Thymus (tissue), 11 donors: ENCODE data around the gene LRRC8A. TPM values are rescaled to one million over a fixed set of nuclear protein-coding genes. Genes with fewer than 3 reads are reported as not detected.
"Not testable (repeated sequence)": the region's sequence is repeated elsewhere in the genome, so short reads cannot be mapped to it uniquely, and the experiment has no call there.

Experiments
- DNase-seq, 9 donors: peaks; one replicate each; pipeline ENCODE4 v3.0.0-alpha.2; 2013; ENCODE audit warnings: low spot score in 9 of 9, low read depth in 6 of 9, missing footprints in 1 of 9
- H3K27ac ChIP-seq, 2 donors: one replicate each; pipeline ENCODE4 v1.5.1; 2013; ENCODE audit warnings: control low read depth in 1 of 2, low read depth in 1 of 2, low read length in 1 of 2, mild to moderate bottlenecking in 1 of 2, moderate library complexity in 1 of 2
- H3K27me3 ChIP-seq, 2 donors: one replicate each; pipeline ENCODE4 v1.5.1; 2013; ENCODE audit warnings: low read length in 1 of 2; ENCODE audit not compliant: control insufficient read depth in 2 of 2, insufficient read depth in 1 of 2
- H3K36me3 ChIP-seq, 2 donors: one replicate each; pipeline ENCODE4 v1.5.1; 2013; ENCODE audit warnings: low read length in 1 of 2, mild to moderate bottlenecking in 1 of 2, moderate library complexity in 1 of 2; ENCODE audit not compliant: control insufficient read depth in 2 of 2, insufficient read depth in 2 of 2
- H3K4me1 ChIP-seq, 2 donors: one replicate each; pipeline ENCODE4 v1.5.1; 2013; ENCODE audit warnings: low read length in 2 of 2; ENCODE audit not compliant: control insufficient read depth in 2 of 2, insufficient read depth in 2 of 2
- H3K4me3 ChIP-seq, 2 donors: one replicate each; pipeline ENCODE4 v1.5.1; 2013; ENCODE audit warnings: low read length in 2 of 2, control low read depth in 1 of 2, mild to moderate bottlenecking in 1 of 2
- H3K9me3 ChIP-seq, 2 donors: one replicate each; pipeline ENCODE4 v1.5.1; 2013; ENCODE audit warnings: low read length in 1 of 2, mild to moderate bottlenecking in 1 of 2; ENCODE audit not compliant: control insufficient read depth in 2 of 2, insufficient read depth in 1 of 2
- WGBS: extraction: QIAGEN DNeasy Blood & Tissue Kit; methylation state at CpG from one replicate; pipeline ENCODE4 v1.1.7; 2013; 5-methylcytosine and 5-hydroxymethylcytosine counted together
- polyA plus RNA-seq: library from polyadenylated mRNA; stranded (reverse); fragments of 200-250 nt; gene quantifications from one replicate; pipeline ENCODE4 v1.2.3, GENCODE V29; 2013
- total RNA-seq: library from RNA; stranded (reverse); fragments of 120-200 nt; gene quantifications from one replicate; pipeline ENCODE4 v1.2.4, GENCODE V29; 2013
- donor health status: healthy.

The LRRC8A gene
- total and polyA plus RNA-seq, 2 donors = 9.5 to 10.3 TPM

DNA sequence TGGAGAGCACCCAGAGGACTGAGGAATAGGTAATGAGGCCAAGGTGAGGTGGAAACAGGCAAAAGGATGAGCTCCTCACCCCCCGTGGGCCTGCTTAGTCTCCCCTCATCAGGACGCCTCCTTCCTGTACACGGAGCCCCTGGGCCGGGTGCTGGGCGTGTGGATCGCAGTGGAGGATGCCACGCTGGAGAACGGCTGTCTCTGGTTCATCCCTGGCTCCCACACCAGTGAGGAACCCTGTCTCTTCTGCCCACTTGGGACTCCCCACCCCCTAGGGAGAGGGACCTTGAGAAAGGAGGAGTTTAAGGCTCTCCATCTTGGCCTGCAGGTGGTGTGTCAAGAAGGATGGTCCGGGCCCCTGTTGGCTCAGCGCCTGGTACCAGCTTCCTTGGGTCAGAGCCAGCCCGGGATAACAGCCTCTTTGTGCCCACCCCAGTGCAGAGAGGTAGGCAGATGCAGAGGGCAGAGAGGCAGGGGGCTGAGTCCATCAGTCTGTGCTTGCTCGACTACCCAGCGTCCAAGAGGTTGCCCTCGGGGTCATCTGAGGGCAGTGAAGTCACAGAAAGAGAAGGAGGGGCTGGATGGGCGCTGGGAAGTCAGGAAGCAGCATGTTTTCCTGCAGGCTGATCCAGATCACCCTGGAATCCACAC is 58.5 kb downstream of the LRRC8A start:
- no peak for DNase-seq
- Histone ChIP-seq H3K27me3 (no peaks in the 10 kb centered on the region), H3K4me3 (no peak overlapping the region), H3K36me3 (peaks cover 0 to 3% of the 10 kb centered on the region in 2 donors), H3K9me3 (no peaks in the 10 kb centered on the region), H3K27ac (no peak overlapping the region), H3K4me1 (no peaks in the 10 kb centered on the region)
- 95% methylated on average over 15 of the region's 15 CpGs for WGBS

DNA sequence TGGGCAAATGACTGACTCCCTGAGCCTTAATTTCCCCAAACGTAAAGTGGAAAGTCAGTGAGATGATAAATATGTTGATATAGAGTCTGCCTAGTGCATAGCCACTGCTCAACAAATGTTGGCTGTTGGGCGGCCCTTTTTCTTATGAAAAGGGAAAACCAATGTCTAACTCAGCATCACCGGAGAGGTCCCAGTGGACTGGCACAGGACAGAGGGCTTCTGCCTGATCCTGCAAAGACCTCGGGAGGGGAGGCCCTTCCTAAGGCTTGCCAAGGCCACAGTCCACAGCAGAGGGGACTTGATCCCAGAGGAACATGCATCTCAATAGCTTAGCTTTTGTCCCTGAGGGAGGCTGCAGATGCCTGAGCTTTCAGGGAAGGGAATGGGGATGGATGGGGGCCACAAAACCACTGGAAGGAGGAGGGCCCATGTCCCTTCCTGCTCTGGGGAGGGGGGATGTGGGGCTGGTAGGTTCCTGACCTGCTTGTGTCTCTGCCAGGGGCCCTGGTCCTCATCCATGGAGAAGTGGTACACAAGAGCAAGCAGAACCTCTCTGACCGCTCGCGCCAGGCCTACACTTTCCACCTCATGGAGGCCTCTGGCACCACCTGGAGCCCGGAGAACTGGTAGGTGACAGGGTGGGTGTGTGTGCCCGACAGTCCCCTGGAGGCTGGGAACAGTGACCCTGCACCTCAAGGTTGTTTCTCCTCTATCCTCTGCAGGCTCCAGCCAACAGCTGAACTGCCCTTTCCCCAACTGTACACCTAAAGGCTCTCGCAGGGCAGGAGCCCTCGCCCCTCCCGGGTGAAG is 59.2 kb downstream of the LRRC8A start:
- no peaks in the 10 kb centered on the region for H3K4me1 ChIP-seq
- DNase-seq = no peak
- peaks cover 0 to 3% of the 10 kb centered on the region in 2 donors for H3K36me3 ChIP-seq
- H3K9me3 ChIP-seq = no peaks in the 10 kb centered on the region
- H3K27me3 ChIP-seq = no peaks in the 10 kb centered on the region
- H3K27ac ChIP-seq = no peak overlapping the region
- 98% methylated on average over 12 of the region's 12 CpGs for WGBS
- no peak overlapping the region for H3K4me3 ChIP-seq

GRCh38 chr9:128943832-128944620 is 62.1 kb downstream of the LRRC8A start:
- WGBS = 98% methylated on average over 7 of the region's 7 CpGs
- peaks cover 0 to 3% of the 10 kb centered on the region in 2 donors for H3K36me3 ChIP-seq

DNA sequence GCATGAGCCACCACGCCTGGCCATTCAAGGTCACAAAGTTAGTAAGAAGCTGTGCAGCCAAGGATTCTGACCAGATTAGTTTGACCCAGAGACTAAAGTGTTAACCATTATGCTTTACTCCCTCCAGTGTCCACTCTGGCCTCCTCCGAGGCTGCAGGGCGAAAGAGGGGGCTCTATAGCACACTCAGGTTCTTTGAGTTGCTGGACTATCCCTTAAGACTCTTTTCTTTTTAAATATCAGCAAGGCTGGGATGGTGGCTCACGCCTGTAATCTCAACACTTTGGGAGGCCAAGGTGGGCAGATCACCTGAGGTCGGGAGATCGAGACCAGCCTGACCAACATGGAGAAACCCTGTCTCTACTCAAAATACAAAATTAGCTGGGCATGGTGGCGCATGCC is 63.0 kb downstream of the LRRC8A start:
- H3K4me3 ChIP-seq, DNase-seq, H3K27ac ChIP-seq, H3K36me3 ChIP-seq, H3K9me3 ChIP-seq, H3K27me3 ChIP-seq: not testable (repeated sequence)
- 96% methylated on average over 7 of the region's 7 CpGs for WGBS
- peaks cover 3 to 19% of the 10 kb centered on the region in 2 donors for H3K4me1 ChIP-seq

More at GRCh38 chr9:128943832-128944620, 62.1 kb downstream of the LRRC8A start:
- DNase-seq = no peak
- H3K4me3 ChIP-seq = no peak overlapping the region
- no peaks in the 10 kb centered on the region for H3K27me3 ChIP-seq
- H3K9me3 ChIP-seq = no peaks in the 10 kb centered on the region
- H3K4me1 ChIP-seq = peaks cover 3 to 18% of the 10 kb centered on the region in 2 donors
- no peak overlapping the region for H3K27ac ChIP-seq

- Histone ChIP-seq H3K27me3 (no peaks in the 10 kb centered on the region), H3K4me1 (peaks cover 3 to 19% of the 10 kb centered on the region in 2 donors), H3K4me3 (no peak overlapping the region), H3K36me3 (peaks cover 6 to 9% of the 10 kb centered on the region in 2 donors), H3K9me3 (no peaks in the 10 kb centered on the region), H3K27ac (no peak overlapping the region)
- WGBS = 98% methylated on average over 19 of the region's 19 CpGs
- DNase-seq = no peak
Observed at GRCh38 chr9:128945798-128946501, 64.0 kb downstream of the LRRC8A start.

GRCh38 chr9:128946571-128947276 is 64.8 kb downstream of the LRRC8A start:
- 41% methylated on average over 30 of the region's 30 CpGs for WGBS

GRCh38 chr9:128947277-128947526 is 65.3 kb downstream of the LRRC8A start:
- WGBS = under 1% methylated on average over 20 of the region's 20 CpGs
- Histone ChIP-seq H3K9me3 (no peaks in the 10 kb centered on the region), H3K36me3 (peaks cover 9 to 10% of the 10 kb centered on the region in 2 donors), H3K27me3 (no peaks in the 10 kb centered on the region), H3K4me3 (peak overlapping the region; percentile 82 to 97), H3K27ac (peak overlapping the region; percentile 62 to 85), H3K4me1 (peaks cover 3 to 19% of the 10 kb centered on the region in 2 donors)
- no peak for DNase-seq

More at GRCh38 chr9:128946571-128947276, 64.8 kb downstream of the LRRC8A start:
- Histone ChIP-seq H3K27me3 (no peaks in the 10 kb centered on the region), H3K36me3 (peaks cover 6 to 9% of the 10 kb centered on the region in 2 donors), H3K27ac (peak overlapping the region; percentile 62 to 85), H3K4me3 (peak overlapping the region; percentile 82 to 97), H3K4me1 (peaks cover 3 to 19% of the 10 kb centered on the region in 2 donors), H3K9me3 (no peaks in the 10 kb centered on the region)
- peak in 2 of 9 donors; percentile 14 to 17 for DNase-seq

GRCh38 chr9:128947527-128948301 is 65.8 kb downstream of the LRRC8A start, which contains the start of the genes DOLK and NUP188:
Gene DOLK, minus strand, starts transcription at chr9:128947603. Its CDS starts 300 bp downstream, at chr9:128947303.
Gene NUP188, plus strand, starts transcription at chr9:128947699. Its CDS starts 21 bp downstream, at chr9:128947720.
- Histone ChIP-seq H3K4me3 (peak within 1 kb of the TSS; percentile 82 to 97), H3K4me1 (peaks cover 3 to 19% of the 10 kb centered on the region in 2 donors), H3K9me3 (no peaks in the 10 kb centered on the region), H3K27ac (peak within 1 kb of the TSS; percentile 88 to 95), H3K27me3 (no peaks in the 10 kb centered on the region), H3K36me3 (peaks cover 10 to 11% of the 10 kb centered on the region in 2 donors)
- WGBS = under 1% methylated on average over 86 of the region's 86 CpGs
- peak; percentile 77 to 98 (median 95) for DNase-seq
